RWPE1 (cell line): ENCODE results near the gene GOLGA8F.
"Not testable (repeated sequence)": the region's sequence is repeated elsewhere in the genome, so short reads cannot be mapped to it uniquely, and the experiment has no call there.

Experiments
- CTCF ChIA-PET: fragments of 350-600 bp; sonication (Branson Sonifier 250); formaldehyde crosslinking; extraction: SDS; loops from one replicate; lab custom pipeline; 2021; lab: Yijun Ruan, JAX
- POLR2A ChIA-PET: fragments of 400-600 bp; formaldehyde crosslinking; extraction: SDS; loops from one replicate; lab custom pipeline; 2020; ENCODE audit warnings: antibody characterized with exemption; ENCODE audit not compliant: low non-redundant PET; lab: Yijun Ruan, JAX
- DNase-seq: peaks from one replicate; pipeline ENCODE4 v3.0.0; 2012; ENCODE audit warnings: low spot score
- H3K27ac ChIP-seq: fragments of 450-650 bp; 2 replicates; pipeline ENCODE4 v1.5.1; 2017

The GOLGA8F gene, protein sequence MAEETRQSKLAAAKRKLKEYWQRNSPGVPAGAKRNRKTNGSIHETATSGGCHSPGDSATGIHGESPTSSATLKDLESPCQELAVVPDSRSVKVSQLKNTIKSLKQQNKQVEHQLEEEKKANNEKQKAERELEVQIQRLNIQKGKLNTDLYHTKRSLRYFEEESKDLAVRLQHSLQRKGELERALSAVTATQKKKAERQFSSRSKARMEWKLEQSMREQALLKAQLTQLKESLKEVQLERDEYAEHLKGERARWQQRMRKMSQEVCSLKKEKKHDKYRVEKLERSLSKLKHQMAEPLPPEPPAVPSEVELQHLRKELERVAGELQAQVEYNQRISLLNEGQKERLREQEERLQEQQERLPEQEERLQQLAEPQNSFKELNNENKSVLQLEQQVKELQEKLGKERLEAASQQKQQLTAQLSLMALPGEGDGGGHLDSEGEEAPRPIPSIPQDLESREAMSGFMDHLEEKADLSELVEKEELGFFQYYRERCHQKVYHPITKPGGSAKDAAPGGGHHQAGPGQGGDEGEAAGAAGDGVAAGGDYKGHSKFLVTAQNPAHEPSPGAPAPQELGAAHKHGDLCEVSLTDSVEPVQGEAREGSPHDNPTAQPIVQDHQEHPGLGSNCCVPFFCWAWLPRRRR

GRCh38 chr15:28378364-28378763 lies at the start of gene GOLGA8F:
Gene GOLGA8F (plus strand): TSS chr15:28378664. CDS start chr15:28378762, 98 bp downstream.
- POLR2A ChIA-PET, H3K27ac ChIP-seq, CTCF ChIA-PET, DNase-seq: not testable (repeated sequence)

- POLR2A ChIA-PET, H3K27ac ChIP-seq, DNase-seq, CTCF ChIA-PET: not testable (repeated sequence)
Measured at GRCh38 chr15:28357984-28358383, 20.5 kb upstream of the GOLGA8F start, which contains the start of gene GOLGA6L24. Gene GOLGA6L24 (minus strand): TSS chr15:28358084. CDS start chr15:28358023, 61 bp downstream.

- H3K27ac ChIP-seq, POLR2A ChIA-PET, CTCF ChIA-PET, DNase-seq: not testable (repeated sequence)
Measured at GRCh38 chr15:28365502-28365901, 13.0 kb upstream of the GOLGA8F start.

- DNase-seq, CTCF ChIA-PET, POLR2A ChIA-PET, H3K27ac ChIP-seq: not testable (repeated sequence)
Measured at GRCh38 chr15:28380053-28380452, 1.6 kb downstream of the GOLGA8F start.

GRCh38 chr15:28396022-28396421 lies 17.6 kb downstream of the GOLGA8F start:
- POLR2A ChIA-PET, CTCF ChIA-PET: not testable (repeated sequence)

GRCh38 chr15:28402774-28403435 lies 24.4 kb downstream of the GOLGA8F start:
- DNase-seq, CTCF ChIA-PET, H3K27ac ChIP-seq, POLR2A ChIA-PET: not testable (repeated sequence)

More at GRCh38 chr15:28396022-28396421, 17.6 kb downstream of the GOLGA8F start:
- not testable (repeated sequence) for H3K27ac ChIP-seq, DNase-seq

GRCh38 chr15:28420470-28420869 lies 42.0 kb downstream of the GOLGA8F start:
- H3K27ac ChIP-seq, POLR2A ChIA-PET, DNase-seq, CTCF ChIA-PET: not testable (repeated sequence)

DNA sequence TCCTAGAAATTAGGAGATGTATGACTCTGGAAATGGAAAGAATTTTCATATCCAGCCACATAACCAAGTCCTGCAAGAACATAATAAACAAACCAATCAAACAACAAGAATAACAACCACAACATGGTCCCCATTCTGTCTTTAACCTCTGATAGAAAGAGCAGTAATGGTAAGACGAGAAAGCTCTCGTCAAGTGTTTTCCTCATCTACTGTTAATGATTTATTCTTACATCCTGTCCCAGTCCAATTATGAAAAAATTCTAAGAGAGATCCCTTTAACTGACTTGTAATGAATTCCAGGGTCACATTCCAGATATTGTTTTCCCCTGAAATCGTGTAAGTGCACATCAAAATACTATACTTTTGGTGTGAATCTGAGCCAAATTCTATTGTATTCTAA lies 57.1 kb downstream of the GOLGA8F start:
- DNase-seq, CTCF ChIA-PET, POLR2A ChIA-PET, H3K27ac ChIP-seq: not testable (repeated sequence)
